Measurements from ENCODE around the gene PPP1R26.
A peak's percentile ranks its signal among the peaks of the same experiment; 100 is the strongest.

PPP1R26 gene

GRCh38 chr9:135504262-135505243 lies 25.0 kb downstream of the PPP1R26 start:
- no peak overlapping the region for H3K4me3 ChIP-seq (ENCODE audit: low read length)
- DNase-seq (ENCODE audit: low read depth), result peak; percentile 67
- TF ChIP-seq CTCF (conservative IDR thresholded peaks at IDR 0.05; ENCODE audit: low read length), result peak; percentile 76

DNA sequence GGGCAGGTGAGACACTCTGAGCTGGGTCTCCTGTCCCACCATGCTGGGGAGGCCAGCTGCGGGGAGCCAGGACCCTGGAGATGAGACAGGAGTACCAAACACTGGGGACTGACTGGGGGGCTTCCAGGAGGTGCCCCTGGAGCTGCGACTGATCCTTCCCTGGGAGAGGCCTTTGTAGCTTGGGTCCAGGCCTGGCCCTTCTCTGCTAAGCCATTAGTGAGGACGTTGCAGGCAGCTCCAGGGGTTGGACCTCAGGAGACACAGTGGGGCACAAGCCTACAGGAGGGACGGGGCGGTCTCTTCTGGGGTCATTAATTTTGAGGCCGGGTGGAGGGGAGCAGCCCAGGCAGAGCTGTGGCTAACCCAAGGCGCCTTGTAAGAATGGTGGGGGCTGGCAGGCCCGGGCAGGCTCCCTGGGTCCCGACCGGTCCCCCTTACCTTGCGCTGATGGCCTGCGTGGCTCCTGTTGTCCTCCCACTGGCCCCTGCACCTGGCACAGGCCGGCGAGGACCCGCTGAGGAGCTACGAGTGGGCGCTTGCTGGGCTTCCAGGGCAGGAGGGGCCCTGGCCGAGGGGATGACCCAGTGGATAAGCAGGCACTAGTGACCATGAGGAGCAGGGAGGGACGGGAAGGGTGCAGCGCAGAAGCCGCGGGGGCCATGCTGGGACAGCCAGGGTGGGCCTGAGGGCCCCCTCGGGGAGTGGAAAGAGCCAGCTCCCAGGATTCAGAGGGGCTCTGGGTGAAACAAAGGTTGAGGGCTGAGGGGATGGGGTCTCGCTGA lies 26.0 kb downstream of the PPP1R26 start:
- no peak overlapping the region for H3K4me3 ChIP-seq (ENCODE audit: low read length)
- no peak for DNase-seq (ENCODE audit: low read depth)
- no peak for TF ChIP-seq CTCF (conservative IDR thresholded peaks at IDR 0.05; ENCODE audit: low read length)

GRCh38 chr9:135506327-135507103 lies 26.9 kb downstream of the PPP1R26 start:
- TF ChIP-seq CTCF (conservative IDR thresholded peaks at IDR 0.05; ENCODE audit: low read length), result no peak
- no peak for DNase-seq (ENCODE audit: low read depth)
- no peak overlapping the region for H3K4me3 ChIP-seq (ENCODE audit: low read length)

GRCh38 chr9:135507104-135508035 lies 27.8 kb downstream of the PPP1R26 start:
- no peak overlapping the region for H3K4me3 ChIP-seq (ENCODE audit: low read length)
- no peak for TF ChIP-seq CTCF (conservative IDR thresholded peaks at IDR 0.05; ENCODE audit: low read length)
- DNase-seq (ENCODE audit: low read depth), result no peak

DNA sequence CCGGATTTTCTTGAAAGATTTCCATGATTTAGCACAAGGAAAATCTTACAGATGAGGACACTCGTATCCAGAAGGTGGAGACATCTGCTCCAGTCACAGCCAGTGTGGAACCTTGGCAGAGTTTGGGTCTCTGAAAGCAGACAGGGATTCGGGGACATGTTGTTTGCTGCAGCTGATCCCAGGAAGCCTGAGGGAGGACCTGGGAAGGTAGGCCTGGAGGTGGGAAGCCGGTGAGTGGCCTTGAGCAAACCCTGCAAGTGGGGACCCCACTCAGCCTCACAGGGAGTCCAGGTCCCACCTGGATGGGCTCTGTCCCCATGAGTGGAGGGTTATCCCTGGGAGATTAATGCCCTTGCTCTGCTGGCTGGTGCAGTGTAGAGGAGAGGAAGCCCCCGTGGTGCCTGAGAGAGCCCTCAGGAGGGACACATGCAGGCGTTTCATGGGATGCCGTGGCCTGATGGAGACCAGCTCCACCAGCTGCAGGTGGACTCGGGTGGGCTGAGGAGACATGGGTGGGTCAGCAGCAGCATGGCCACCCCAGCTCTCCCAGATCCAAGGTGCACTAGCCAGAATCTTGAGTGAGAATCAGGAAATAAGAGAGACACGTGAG lies 28.7 kb downstream of the PPP1R26 start:
- no peak for TF ChIP-seq CTCF (conservative IDR thresholded peaks at IDR 0.05; ENCODE audit: low read length)

GRCh38 chr9:135509458-135509857 lies 29.9 kb downstream of the PPP1R26 start:
- no peak for DNase-seq (ENCODE audit: low read depth)

More for the DNA sequence above, 28.7 kb downstream of the PPP1R26 start:
- DNase-seq (ENCODE audit: low read depth), result no peak
- no peak overlapping the region for H3K4me3 ChIP-seq (ENCODE audit: low read length)

More at GRCh38 chr9:135509458-135509857, 29.9 kb downstream of the PPP1R26 start:
- TF ChIP-seq CTCF (conservative IDR thresholded peaks at IDR 0.05; ENCODE audit: low read length), result no peak
- no peak overlapping the region for H3K4me3 ChIP-seq (ENCODE audit: low read length)
